HCT116 (cell line): ENCODE data around the gene FTSJ1. TPM values are rescaled to one million over a fixed set of nuclear protein-coding genes. Genes with fewer than 3 reads are reported as not detected.

Source experiments
- ATAC-seq: fragments of 200-7000 bp; cut with Tn5 transposase; 2 replicates; pipeline ENCODE4 v1.9.1; 2020; ENCODE audit warnings: mild to moderate bottlenecking, moderate library complexity
- BruUV-seq: library from RNA; stranded (reverse); fragments of 400-500 nt; replicated peaks from 2 replicates; lab custom pipeline; 2021; lab: Mats Ljungman, UMichigan
- CTCF ChIA-PET: fragments of 300-600 bp; sonication (Branson Sonifier 250); formaldehyde crosslinking; loops from one replicate; lab custom pipeline; 2021; ENCODE audit warnings: antibody characterized with exemption; lab: Charles Lee
- POLR2A ChIA-PET: fragments of 300-600, 350-600 bp; sonication (Branson Sonifier 250); formaldehyde crosslinking; loops from one replicate; lab custom pipeline; 2021; ENCODE audit warnings: antibody characterized with exemption; lab: Charles Lee
- RAD21 ChIA-PET, 2 experiments: fragments of 300-600 bp; sonication (Branson Sonifier 250); formaldehyde crosslinking; loops; one replicate each; lab custom pipeline; 2023; ENCODE audit warnings: low total read pairs in 2 of 2; ENCODE audit not compliant: uncharacterized antibody in 2 of 2, unreplicated experiment in 2 of 2, low non-redundant PET in 1 of 2; lab: Charles Lee
- DNase-seq: peaks from one replicate; pipeline ENCODE4 v3.0.0-alpha.2; 2010; ENCODE audit warnings: low read depth, low spot score
- H2AFZ ChIP-seq: fragments of 200-600 bp; shearing (Covaris generic), sonication (generic); 2 replicates; pipeline ENCODE4 v1.6.1; 2017; ENCODE audit warnings: low read depth, mixed run types, mixed read lengths, antibody characterized with exemption, low read length; ENCODE audit not compliant: poor library complexity, severe bottlenecking
- H3K27ac ChIP-seq: 2 replicates; pipeline ENCODE4 v1.5.1; 2012; ENCODE audit warnings: low read depth, low read length
- H3K27me3 ChIP-seq: fragments of 200-600 bp; sonication (generic); 2 replicates; pipeline ENCODE4 v1.6.1; 2016; ENCODE audit warnings: mixed run types, low read length, mixed read lengths; ENCODE audit not compliant: insufficient read depth
- H3K36me3 ChIP-seq, 2 experiments: fragments of 200-500 bp in 1 of 2; fragments of 200-600 bp in 1 of 2; sonication (Bioruptor generic) in 1 of 2; sonication (generic) in 1 of 2; 2 replicates each; pipeline versions ENCODE4 v1.5.1 to v1.6.1; 2014 to 2016; ENCODE audit warnings: low read length in 2 of 2, inconsistent platforms in 1 of 2, mixed read lengths in 1 of 2, mixed run types in 1 of 2; ENCODE audit not compliant: insufficient read depth in 2 of 2, control insufficient read depth in 1 of 2
- H3K4me1 ChIP-seq, 2 experiments: fragments of 200-600 bp in 1 of 2; sonication (generic) in 1 of 2; 2 replicates each; pipeline versions ENCODE4 v1.5.1 to v1.6.1; 2012 to 2017; ENCODE audit warnings: low read length in 2 of 2, inconsistent platforms in 1 of 2, mild to moderate bottlenecking in 1 of 2, mixed read lengths in 1 of 2, mixed run types in 1 of 2, moderate library complexity in 1 of 2; ENCODE audit not compliant: insufficient read depth in 2 of 2, control insufficient read depth in 1 of 2
- H3K4me2 ChIP-seq: fragments of 200-600 bp; sonication (generic); 2 replicates; pipeline ENCODE4 v1.6.1; 2017; ENCODE audit warnings: mixed run types, low read length, mixed read lengths
- H3K4me3 ChIP-seq, 2 experiments: fragments of 200-600 bp in 1 of 2; sonication (generic) in 1 of 2; replicated peaks in 1 of 2; 2 replicates each; pipeline ENCODE4 v1.5.1; 2011 to 2016; ENCODE audit warnings: low read length in 2 of 2, control low read depth in 1 of 2, low read depth in 1 of 2, mild to moderate bottlenecking in 1 of 2, mixed read lengths in 1 of 2, mixed run types in 1 of 2
- H3K79me2 ChIP-seq: fragments of 200-600 bp; sonication (generic); 2 replicates; pipeline ENCODE4 v1.6.1; 2017; ENCODE audit warnings: mild to moderate bottlenecking, mixed run types, low read length, moderate library complexity, mixed read lengths; ENCODE audit not compliant: insufficient read depth
- H3K9ac ChIP-seq: fragments of 200-600 bp; sonication (generic); 2 replicates; pipeline ENCODE4 v1.6.1; 2016; ENCODE audit warnings: low read length, mixed read lengths
- H3K9me2 ChIP-seq: fragments of 200-600 bp; sonication (generic), shearing (Covaris generic); 2 replicates; pipeline ENCODE4 v1.6.1; 2017; ENCODE audit warnings: mixed run types, mild to moderate bottlenecking, moderate library complexity; ENCODE audit not compliant: insufficient read depth
- H3K9me3 ChIP-seq, 2 experiments: fragments of 200-500 bp in 1 of 2; fragments of 200-600 bp in 1 of 2; sonication (Bioruptor generic) in 1 of 2; sonication (generic) in 1 of 2; 2 replicates each; pipeline ENCODE4 v1.6.1; 2014 to 2017; ENCODE audit warnings: low read length in 2 of 2, mixed read lengths in 2 of 2, inconsistent platforms in 1 of 2, low read depth in 1 of 2, mild to moderate bottlenecking in 1 of 2, mixed run types in 1 of 2, moderate library complexity in 1 of 2; ENCODE audit not compliant: control insufficient read depth in 1 of 2, insufficient read depth in 1 of 2
- H4K20me1 ChIP-seq: fragments of 200-600 bp; sonication (generic), shearing (Covaris generic); 2 replicates; pipeline ENCODE4 v1.6.1; 2017; ENCODE audit warnings: mixed run types, mild to moderate bottlenecking, moderate library complexity; ENCODE audit not compliant: insufficient read depth
- ATF3 ChIP-seq: IDR thresholded peaks from 2 replicates; pipeline ENCODE4 v1.6.1; 2012
- CBX3 ChIP-seq: IDR thresholded peaks from 2 replicates; pipeline ENCODE4 v1.6.1; 2012; ENCODE audit warnings: low read depth
- CTCF ChIP-seq, 3 experiments: fragments of 200-600 bp in 1 of 3; sonication (generic) in 1 of 3; IDR thresholded peaks in 2 of 3; conservative IDR thresholded peaks in 1 of 3; 2 replicates each; pipeline ENCODE4 v1.5.1; 2012 to 2017; ENCODE audit warnings: low read depth in 2 of 3, low read length in 2 of 3, antibody characterized with exemption in 1 of 3, borderline replicate concordance in 1 of 3, control low read depth in 1 of 3, mild to moderate bottlenecking in 1 of 3, mixed read lengths in 1 of 3, mixed run types in 1 of 3, moderate library complexity in 1 of 3; ENCODE audit not compliant: insufficient read depth in 1 of 3
- EGR1 ChIP-seq: IDR thresholded peaks from 2 replicates; pipeline ENCODE4 v1.6.1; 2012; ENCODE audit warnings: low read depth
- ELF1 ChIP-seq: IDR thresholded peaks from 2 replicates; pipeline ENCODE4 v1.6.1; 2012; ENCODE audit warnings: low read depth, borderline replicate concordance
- FOSL1 ChIP-seq: IDR thresholded peaks from 2 replicates; pipeline ENCODE4 v1.6.1; 2012; ENCODE audit warnings: low read depth
- SIN3A ChIP-seq: IDR thresholded peaks from 2 replicates; pipeline ENCODE4 v1.6.1; 2012; ENCODE audit warnings: low read depth
- TCF7L2 ChIP-seq: IDR thresholded peaks from 2 replicates; pipeline ENCODE4 v1.7.0; 2011; ENCODE audit warnings: borderline replicate concordance, inconsistent platforms; ENCODE audit not compliant: insufficient read depth, insufficient read length; ENCODE audit errors: extremely low read depth
- ZFX ChIP-seq: fragments of 450-650 bp; IDR thresholded peaks from 2 replicates; pipeline ENCODE4 v1.6.1; 2017
- ZNF274 ChIP-seq: fragments of 200-500 bp; sonication (Bioruptor generic); IDR thresholded peaks from 2 replicates; pipeline ENCODE4 v1.6.1; 2014; ENCODE audit warnings: mild to moderate bottlenecking, low read depth, low read length, inconsistent platforms
- intact Hi-C: fragments of 100-400 bp; cut with micrococcal nuclease; formaldehyde crosslinking; loops from 2 replicates; pipeline ENCODE4 v1.10.0; 2022
- total RNA-seq: library from RNA; stranded (reverse); gene quantifications from one replicate; pipeline ENCODE4 v1.2.1, GENCODE V29; 2021; ENCODE audit not compliant: unreplicated experiment

Gene FTSJ1
- total RNA-seq, 1 experiment from 2014 or later: 64.9 TPM

- BruUV-seq: no TSS peak
- RAD21 ChIA-PET: no interaction called here
- no peaks in the 10 kb centered on the region for H3K27me3 ChIP-seq
- no peaks in the 10 kb centered on the region for H3K36me3 ChIP-seq
- no peaks in the 10 kb centered on the region for H4K20me1 ChIP-seq
- no peak for TF ChIP-seq EGR1
- TF ChIP-seq CTCF (IDR thresholded peaks at IDR 0.05 in 2 of 3, conservative IDR thresholded peaks at IDR 0.05 in 1 of 3; ENCODE audit: borderline replicate concordance in 1 of 3, insufficient read depth in 1 of 3, low read depth in 2 of 3, low read length in 2 of 3): no peak
- TF ChIP-seq SIN3A: no peak
- TF ChIP-seq TCF7L2: no peak
- TF ChIP-seq ATF3: no peak
- no peak for TF ChIP-seq FOSL1
- no peak for TF ChIP-seq ELF1
- no peak for TF ChIP-seq ZNF274
- TF ChIP-seq ZFX: no peak
- TF ChIP-seq CBX3: no peak
- peak overlapping the region; percentile 78 for H3K4me2 ChIP-seq
- no peaks in the 10 kb centered on the region for H3K9me3 ChIP-seq
- CTCF ChIA-PET: no interaction called here
- H3K9ac ChIP-seq: peak overlapping the region; percentile 73
- H3K4me1 ChIP-seq: peaks cover 6 to 18% of the 10 kb centered on the region in 2 experiments; a peak in 3 of 4 replicates
- no peak for DNase-seq
- no peak overlapping the region for H2AFZ ChIP-seq
- POLR2A ChIA-PET: no interaction called here
- H3K9me2 ChIP-seq: no peaks in the 10 kb centered on the region
- peak overlapping the region; percentile 51 to 68 for H3K4me3 ChIP-seq
- no peak for ATAC-seq
- H3K27ac ChIP-seq: no peak overlapping the region
- intact Hi-C loops: loop anchor here (2.0 kb wide), 1 partner anchor 35 kb away; no protein-coding TSS in a partner anchor
- no peaks in the 10 kb centered on the region for H3K79me2 ChIP-seq
Observed at GRCh38 chrX:48509619-48510018, 33.6 kb downstream of the FTSJ1 start.
